H1 (cell line): Measurements from ENCODE around the gene THBS3. TPM values are rescaled to one million over a fixed set of nuclear protein-coding genes. Genes with fewer than 3 reads are reported as not detected.
A peak's percentile ranks its signal among the peaks of the same experiment; 100 is the strongest.

Experiments
- ASH2L ChIP-seq: fragments of 200-600, 300-600 bp; sonication (generic); IDR thresholded peaks from one replicate; pipeline ENCODE4 v1.7.1; 2017; ENCODE audit warnings: low read length
- KDM4A ChIP-seq: IDR thresholded peaks from one replicate; pipeline ENCODE4 v1.7.1; 2012; ENCODE audit warnings: low read depth, mild to moderate bottlenecking, moderate library complexity, low read length, inconsistent platforms; ENCODE audit not compliant: severe bottlenecking
- NANOG ChIP-seq: IDR thresholded peaks from 2 replicates; pipeline ENCODE4 v1.6.1; 2011; ENCODE audit warnings: low read length, low read depth, mild to moderate bottlenecking, inconsistent platforms; ENCODE audit not compliant: insufficient read depth, poor library complexity, severe bottlenecking
- PHF8 ChIP-seq: fragments of 200-600 bp; sonication (generic); conservative IDR thresholded peaks from 2 replicates; pipeline ENCODE4 v1.7.1; 2012; ENCODE audit warnings: low read depth, mild to moderate bottlenecking, inconsistent platforms, low read length, moderate library complexity
- RAD21 ChIP-seq, 2 experiments: IDR thresholded peaks in 1 of 2; conservative IDR thresholded peaks in 1 of 2; 2 replicates each; pipeline ENCODE4 v1.6.1; 2011; ENCODE audit warnings: low read depth in 2 of 2, low read length in 2 of 2, improper control_type of control experiment in 1 of 2, inconsistent platforms in 1 of 2, mild to moderate bottlenecking in 1 of 2, moderate library complexity in 1 of 2
- RBBP5 ChIP-seq: IDR thresholded peaks from 2 replicates; pipeline ENCODE4 v1.7.1; 2012; ENCODE audit warnings: low read depth, mild to moderate bottlenecking, inconsistent platforms, low read length, moderate library complexity, borderline replicate concordance
- SIX5 ChIP-seq: IDR thresholded peaks from 2 replicates; pipeline ENCODE4 v1.6.1; 2011; ENCODE audit warnings: mild to moderate bottlenecking, low read depth, low read length
- TEAD4 ChIP-seq: IDR thresholded peaks from 2 replicates; pipeline ENCODE4 v1.6.1; 2012; ENCODE audit warnings: low read depth, low read length, inconsistent platforms, mixed read lengths
- USF2 ChIP-seq: IDR thresholded peaks from 2 replicates; pipeline ENCODE4 v1.6.1; 2011; ENCODE audit warnings: low read length, improper control_type of control experiment
- polyA plus RNA-seq, 7 experiments: library from polyadenylated mRNA; depleted of rRNA in 3 of 7; stranded (reverse) in 5 of 7; unstranded in 2 of 7; fragments of >200 nt in 5 of 7; fragments of 200-250 nt in 2 of 7; gene quantifications; 1 replicate in 5 of 7; 2 replicates in 1 of 7; 4 replicates in 1 of 7; pipeline versions ENCODE4 v1.2.1 to v1.2.3, GENCODE V29; 2011 to 2013; ENCODE audit warnings: missing spikeins in 2 of 7, mixed read lengths in 2 of 7
- total RNA-seq: library from RNA; stranded (reverse); fragmentation: NEBNext Ultra II Directional; extraction: Animal tissue kit (Norgen Biotek cat#: 25700); gene quantifications from 2 replicates; pipeline ENCODE4 v1.2.1, GENCODE V29; 2021

THBS3 gene
- total and polyA plus RNA-seq, 2 of the 8 experiments (the other 6 are each of a cell fraction or from before 2014, with no cell fraction given): 3.0 to 3.5 TPM

GRCh38 chr1:155167166-155168104, 40.3 kb downstream of the THBS3 start (continued):
- TF ChIP-seq NANOG: no peak
- peak; percentile 28 for TF ChIP-seq ASH2L
- no peak for TF ChIP-seq TEAD4
- TF ChIP-seq SIX5: no peak
- peak; percentile 70 for TF ChIP-seq KDM4A
- no peak for TF ChIP-seq PHF8
- TF ChIP-seq RBBP5: 0 out of 2 replicates have a peak, but pooled peaks have one; percentile 21
- TF ChIP-seq USF2: no peak
- TF ChIP-seq RAD21 (IDR thresholded peaks at IDR 0.05 in 1 of 2, conservative IDR thresholded peaks at IDR 0.05 in 1 of 2; ENCODE audit: low read depth in 2 of 2, low read length in 2 of 2): peak; percentile 96 to 98
